GM12872 (cell line): Measurements from ENCODE around the gene CPS1.

Source experiments
- TF ChIP-seq, protein P1 (sequence below): IDR thresholded peaks from 3 replicates; pipeline ENCODE4 v1.5.1; 2011; ENCODE audit warnings: low read depth, mild to moderate bottlenecking, low read length, moderate library complexity; ENCODE audit not compliant: insufficient read depth

The CPS1 gene

DNA sequence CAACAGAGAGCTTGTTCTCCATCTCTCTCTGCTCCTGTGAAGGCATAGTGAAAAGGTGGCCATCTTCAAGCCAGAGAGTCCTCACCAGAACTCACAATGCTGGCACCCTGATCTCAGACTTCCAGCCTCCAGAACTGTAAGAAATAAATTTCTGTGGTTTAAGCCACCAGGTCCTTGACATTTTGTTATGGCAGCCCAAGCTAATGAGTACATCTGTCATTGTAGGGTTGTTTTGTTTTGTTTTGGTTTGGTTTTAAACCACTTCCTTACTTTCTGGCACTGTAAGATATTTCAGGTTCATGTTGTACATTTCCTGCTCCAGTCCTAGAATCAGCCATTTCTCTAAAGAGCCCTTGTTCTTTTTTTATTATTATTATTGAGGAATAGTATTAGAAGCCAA, 171.2 kb downstream of the CPS1 start:
- TF ChIP-seq, protein P1, sequence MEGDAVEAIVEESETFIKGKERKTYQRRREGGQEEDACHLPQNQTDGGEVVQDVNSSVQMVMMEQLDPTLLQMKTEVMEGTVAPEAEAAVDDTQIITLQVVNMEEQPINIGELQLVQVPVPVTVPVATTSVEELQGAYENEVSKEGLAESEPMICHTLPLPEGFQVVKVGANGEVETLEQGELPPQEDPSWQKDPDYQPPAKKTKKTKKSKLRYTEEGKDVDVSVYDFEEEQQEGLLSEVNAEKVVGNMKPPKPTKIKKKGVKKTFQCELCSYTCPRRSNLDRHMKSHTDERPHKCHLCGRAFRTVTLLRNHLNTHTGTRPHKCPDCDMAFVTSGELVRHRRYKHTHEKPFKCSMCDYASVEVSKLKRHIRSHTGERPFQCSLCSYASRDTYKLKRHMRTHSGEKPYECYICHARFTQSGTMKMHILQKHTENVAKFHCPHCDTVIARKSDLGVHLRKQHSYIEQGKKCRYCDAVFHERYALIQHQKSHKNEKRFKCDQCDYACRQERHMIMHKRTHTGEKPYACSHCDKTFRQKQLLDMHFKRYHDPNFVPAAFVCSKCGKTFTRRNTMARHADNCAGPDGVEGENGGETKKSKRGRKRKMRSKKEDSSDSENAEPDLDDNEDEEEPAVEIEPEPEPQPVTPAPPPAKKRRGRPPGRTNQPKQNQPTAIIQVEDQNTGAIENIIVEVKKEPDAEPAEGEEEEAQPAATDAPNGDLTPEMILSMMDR = no peak
